IMR-90 (cell line): Measurements from ENCODE around the gene THRA. TPM values are rescaled to one million over a fixed set of nuclear protein-coding genes. Genes with fewer than 3 reads are reported as not detected.

Experiments used
- ATAC-seq: fragments of 200-7000 bp; cut with Tn5 transposase; 2 replicates; pipeline ENCODE4 v1.9.1; 2020; ENCODE audit warnings: low read depth, mild to moderate bottlenecking, moderate library complexity
- BruUV-seq: library from RNA; stranded (reverse); fragments of 400-500 nt; replicated peaks from 2 replicates; lab custom pipeline; 2021; lab: Mats Ljungman, UMichigan
- CTCF ChIA-PET: fragments of 300-600 bp; formaldehyde crosslinking; extraction: SDS; loops from one replicate; lab custom pipeline; 2021; ENCODE audit warnings: antibody characterized with exemption; lab: Yijun Ruan, JAX
- POLR2A ChIA-PET: fragments of 300-600 bp; sonication (Branson Sonifier 250); formaldehyde crosslinking; loops from one replicate; lab custom pipeline; 2022; ENCODE audit warnings: antibody characterized with exemption; ENCODE audit not compliant: unreplicated experiment; lab: Charles Lee
- DNase-seq: peaks from one replicate; pipeline ENCODE4 v3.0.0; 2013
- H2AFZ ChIP-seq: replicated peaks from 2 replicates; pipeline ENCODE3; 2013; ENCODE audit warnings: low read length, mild to moderate bottlenecking; ENCODE audit not compliant: poor library complexity
- H2AK5ac ChIP-seq: 2 replicates; pipeline ENCODE4 v1.6.1; 2013; ENCODE audit warnings: low read depth, low read length, inconsistent platforms
- H2AK9ac ChIP-seq: replicated peaks from 2 replicates; pipeline ENCODE3; 2013; ENCODE audit warnings: mild to moderate bottlenecking, low read depth, low read length, moderate library complexity; ENCODE audit not compliant: poor library complexity
- H2BK120ac ChIP-seq: 2 replicates; pipeline ENCODE4 v1.6.1; 2013; ENCODE audit warnings: low read depth, low read length, inconsistent platforms
- H2BK15ac ChIP-seq: 3 replicates; pipeline ENCODE4 v1.6.1; 2013; ENCODE audit warnings: low read depth, low read length, inconsistent platforms
- H2BK20ac ChIP-seq: 2 replicates; pipeline ENCODE4 v1.6.1; 2013; ENCODE audit warnings: low read depth, mild to moderate bottlenecking, inconsistent platforms, low read length, moderate library complexity
- H2BK5ac ChIP-seq: 2 replicates; pipeline ENCODE4 v1.6.1; 2013; ENCODE audit warnings: mild to moderate bottlenecking, low read depth, low read length, inconsistent platforms; ENCODE audit not compliant: poor library complexity, severe bottlenecking
- H3K14ac ChIP-seq: replicated peaks from 2 replicates; pipeline ENCODE4 v1.6.1; 2013; ENCODE audit warnings: low read depth, low read length, inconsistent platforms
- H3K18ac ChIP-seq: 2 replicates; pipeline ENCODE4 v1.6.1; 2013; ENCODE audit warnings: low read depth, low read length, control low read depth
- H3K23ac ChIP-seq: 2 replicates; pipeline ENCODE4 v1.6.1; 2013; ENCODE audit warnings: low read depth, low read length, inconsistent platforms
- H3K27ac ChIP-seq: 2 replicates; pipeline ENCODE4 v1.5.1; 2013; ENCODE audit warnings: mild to moderate bottlenecking, control low read depth, low read length; ENCODE audit not compliant: insufficient read depth
- H3K27me3 ChIP-seq: 2 replicates; pipeline ENCODE4 v1.6.1; 2013; ENCODE audit warnings: low read length; ENCODE audit not compliant: control insufficient read depth, insufficient read depth
- H3K36me3 ChIP-seq: 2 replicates; pipeline ENCODE4 v1.6.1; 2013; ENCODE audit warnings: low read length, mixed read lengths; ENCODE audit not compliant: control insufficient read depth, insufficient read depth
- H3K4ac ChIP-seq: 2 replicates; pipeline ENCODE4 v1.6.1; 2013; ENCODE audit warnings: low read depth, low read length, inconsistent platforms
- H3K4me1 ChIP-seq: 2 replicates; pipeline ENCODE4 v1.6.1; 2013; ENCODE audit warnings: low read length, mixed read lengths; ENCODE audit not compliant: control insufficient read depth, insufficient read depth
- H3K4me2 ChIP-seq: 2 replicates; pipeline ENCODE4 v1.6.1; 2013; ENCODE audit warnings: low read depth, mild to moderate bottlenecking, control low read depth, low read length, moderate library complexity
- H3K4me3 ChIP-seq: 2 replicates; pipeline ENCODE4 v1.5.1; 2013; ENCODE audit warnings: low read depth, mild to moderate bottlenecking, control low read depth, low read length, moderate library complexity; ENCODE audit not compliant: insufficient read depth
- H3K56ac ChIP-seq: 2 replicates; pipeline ENCODE4 v1.6.1; 2013; ENCODE audit warnings: low read length, inconsistent platforms; ENCODE audit not compliant: insufficient read depth; ENCODE audit errors: extremely low read depth
- H3K79me1 ChIP-seq, 2 experiments: 2 replicates each; pipeline ENCODE4 v1.6.1; 2013; ENCODE audit warnings: low read length in 2 of 2, inconsistent platforms in 1 of 2, low read depth in 1 of 2
- H3K9ac ChIP-seq: 2 replicates; pipeline ENCODE4 v1.6.1; 2013; ENCODE audit warnings: low read depth, low read length, control low read depth
- H3K9me1 ChIP-seq: 2 replicates; pipeline ENCODE4 v1.6.1; 2013; ENCODE audit warnings: low read length, inconsistent platforms; ENCODE audit not compliant: insufficient read depth
- H3K9me3 ChIP-seq: 2 replicates; pipeline ENCODE4 v1.6.1; 2013; ENCODE audit warnings: low read length; ENCODE audit not compliant: control insufficient read depth, insufficient read depth
- H4K20me1 ChIP-seq: 2 replicates; pipeline ENCODE4 v1.6.1; 2013; ENCODE audit warnings: low read length, inconsistent platforms; ENCODE audit not compliant: insufficient read depth
- H4K5ac ChIP-seq: 2 replicates; pipeline ENCODE4 v1.6.1; 2013; ENCODE audit warnings: mild to moderate bottlenecking, low read depth, low read length, control low read depth
- H4K8ac ChIP-seq, 2 experiments: 2 replicates each; pipeline ENCODE4 v1.6.1; 2013; ENCODE audit warnings: low read depth in 2 of 2, low read length in 2 of 2, control low read depth in 1 of 2, inconsistent platforms in 1 of 2
- H4K91ac ChIP-seq: 2 replicates; pipeline ENCODE4 v1.6.1; 2013; ENCODE audit warnings: low read depth, low read length, inconsistent platforms; ENCODE audit not compliant: insufficient read depth
- BHLHE40 ChIP-seq: fragments of 150-350 bp; IDR thresholded peaks from 2 replicates; pipeline ENCODE4 v1.6.1; 2016; ENCODE audit warnings: mild to moderate bottlenecking, low read depth, low read length
- CEBPB ChIP-seq: IDR thresholded peaks from 2 replicates; pipeline ENCODE4 v1.6.1; 2012; ENCODE audit warnings: low read depth, low read length, improper control_type of control experiment
- CTCF ChIP-seq: conservative IDR thresholded peaks from 2 replicates; pipeline ENCODE4 v1.5.1; 2012; ENCODE audit warnings: mild to moderate bottlenecking, low read depth, low read length, improper control_type of control experiment
- ELK1 ChIP-seq: fragments of 150-350 bp; IDR thresholded peaks from 2 replicates; pipeline ENCODE4 v1.6.1; 2016; ENCODE audit warnings: low read depth, mild to moderate bottlenecking, low read length, moderate library complexity, borderline replicate concordance
- FOS ChIP-seq: fragments of 150-350 bp; IDR thresholded peaks from 2 replicates; pipeline ENCODE4 v1.6.1; 2016; ENCODE audit warnings: low read depth, low read length
- MAFK ChIP-seq: IDR thresholded peaks from 2 replicates; pipeline ENCODE4 v1.6.1; 2012; ENCODE audit warnings: low read depth, low read length, improper control_type of control experiment
- MAZ ChIP-seq: IDR thresholded peaks from 2 replicates; pipeline ENCODE4 v1.6.1; 2012; ENCODE audit warnings: low read depth, mild to moderate bottlenecking, low read length, improper control_type of control experiment, moderate library complexity, borderline replicate concordance
- MXI1 ChIP-seq: IDR thresholded peaks from 2 replicates; pipeline ENCODE4 v1.6.1; 2012; ENCODE audit warnings: low read depth, mild to moderate bottlenecking, low read length, moderate library complexity, borderline replicate concordance
- NFE2L2 ChIP-seq: fragments of 150-350 bp; IDR thresholded peaks from 2 replicates; pipeline ENCODE4 v1.6.1; 2016; ENCODE audit warnings: low read depth, mild to moderate bottlenecking, low read length
- POLR2A ChIP-seq: IDR thresholded peaks from 2 replicates; pipeline ENCODE4 v1.6.1; 2012; ENCODE audit warnings: mild to moderate bottlenecking, low read depth, low read length
- RAD21 ChIP-seq: IDR thresholded peaks from 2 replicates; pipeline ENCODE4 v1.6.1; 2012; ENCODE audit warnings: low read length, improper control_type of control experiment
- RCOR1 ChIP-seq: IDR thresholded peaks from 2 replicates; pipeline ENCODE4 v1.6.1; 2012; ENCODE audit warnings: mild to moderate bottlenecking, low read length, improper control_type of control experiment; ENCODE audit not compliant: insufficient replicate concordance
- RFX5 ChIP-seq: IDR thresholded peaks from 2 replicates; pipeline ENCODE4 v1.8.0; 2012; ENCODE audit warnings: low read depth, mild to moderate bottlenecking, low read length, moderate library complexity
- SMC3 ChIP-seq: fragments of 150-350 bp; IDR thresholded peaks from 2 replicates; pipeline ENCODE4 v1.6.1; 2016; ENCODE audit warnings: low read depth, mild to moderate bottlenecking, antibody characterized with exemption, low read length, moderate library complexity
- USF2 ChIP-seq: fragments of 150-350 bp; IDR thresholded peaks from 2 replicates; pipeline ENCODE4 v1.6.1; 2017; ENCODE audit warnings: mild to moderate bottlenecking, antibody characterized with exemption, low read length, low read depth
- WGBS, 2 experiments: methylation state at CpG; one replicate each; pipeline versions ENCODE4 v1.1.5 to v1.1.7; 2013; ENCODE audit warnings: missing lambda C conversion rate in 2 of 2; ENCODE audit not compliant: insufficient read length in 1 of 2; ENCODE audit errors: extremely low coverage in 2 of 2; 5-methylcytosine and 5-hydroxymethylcytosine counted together
- dilution Hi-C: fragments of 300-500 bp; cut with HindIII; formaldehyde crosslinking; loops from one replicate; pipeline ENCODE4 v1.14.3; 2018; ENCODE audit warnings: low sequenced_read_pairs; ENCODE audit not compliant: unreplicated experiment
- in situ Hi-C: fragments of 300-500 bp; cut with MboI; formaldehyde crosslinking; loops from 3 replicates; pipeline ENCODE4 v1.14.3; 2019; ENCODE audit warnings: low sequenced_read_pairs, inconsistent platforms, mixed read lengths
- intact Hi-C: fragments of 100-400 bp; cut with micrococcal nuclease; formaldehyde crosslinking; loops from 2 replicates; pipeline ENCODE4 v1.10.0; 2022
- polyA plus RNA-seq, 3 experiments: library from polyadenylated mRNA; depleted of rRNA; stranded (reverse); fragments of >200 nt; gene quantifications; 2 replicates each; pipeline ENCODE4 v1.2.3, GENCODE V29; 2012; ENCODE audit warnings: low replicate concordance in 1 of 3
- total RNA-seq: library from RNA; depleted of rRNA; stranded (reverse); fragments of >200 nt; gene quantifications from 2 replicates; pipeline ENCODE4 v1.2.3, GENCODE V29; 2012

The THRA gene
- total and polyA plus RNA-seq, 2 of the 4 experiments (the other 2 are of a cell fraction), result 22.0 to 23.4 TPM

GRCh38 chr17:40097087-40097486, 34.3 kb downstream of the THRA start:
- WGBS, 2 experiments, result 89% methylated on average over 3 of the region's 10 CpGs; no CpG with 5 or more reads in 1 of the 2 experiments
- Histone ChIP-seq H2BK5ac (no peak overlapping the region), H3K4me1 (peaks cover 16% of the 10 kb centered on the region), H3K4me2 (no peak overlapping the region), H2BK120ac (no peak overlapping the region), H3K9ac (no peak overlapping the region), H3K56ac (no peak overlapping the region), H3K9me1 (peaks cover 19% of the 10 kb centered on the region), H3K9me3 (no peaks in the 10 kb centered on the region), H3K27ac (no peak overlapping the region), H2AFZ (no peak overlapping the region), H2AK5ac (peak overlapping the region; percentile 95; the same call in 1 of the 2 replicates), H2BK15ac (no peak overlapping the region; the same call in 2 of the 3 replicates), H4K8ac (no peak overlapping the region), H3K4ac (no peak overlapping the region), H3K14ac (no peak overlapping the region), H3K36me3 (peaks cover 48% of the 10 kb centered on the region), H4K5ac (no peak overlapping the region), H3K27me3 (no peaks in the 10 kb centered on the region), H3K4me3 (no peak overlapping the region), H2AK9ac (no peak overlapping the region), H4K91ac (no peak overlapping the region), H2BK20ac (no peak overlapping the region), H4K20me1 (peaks cover 11% of the 10 kb centered on the region; the same call in 1 of the 2 replicates), H3K18ac (no peak overlapping the region), H3K23ac (no peak overlapping the region), H3K79me1 (peaks cover 24 to 54% of the 10 kb centered on the region in 2 experiments; a peak in 3 of 4 replicates)
- no peak for ATAC-seq
- ChIA-PET CTCF (no interaction called here), POLR2A (no interaction called here)
- DNase-seq, result no peak
- BruUV-seq, result no TSS peak
- intact Hi-C loops (no loop called here), in situ Hi-C loops (no loop called here), dilution Hi-C loops (no loop called here)
- TF ChIP-seq USF2 (no peak), POLR2A (no peak), MAFK (no peak), MXI1 (no peak), SMC3 (no peak), RAD21 (no peak), ELK1 (no peak), NFE2L2 (no peak), RCOR1 (no peak), RFX5 (no peak), FOS (no peak), CEBPB (no peak), MAZ (no peak), CTCF (no peak), BHLHE40 (no peak)
